Measurements from ENCODE around the gene SHROOM2.

The SHROOM2 gene

GRCh38 chrX:9794495-9794894, 8.3 kb downstream of the SHROOM2 start:
- no peak for TF ChIP-seq ZNF8 (CRISPR knock-in tag; IDR thresholded peaks at IDR 0.05)
- TF ChIP-seq ISL1 (CRISPR knock-in tag; IDR thresholded peaks at IDR 0.05), result no peak
- TF ChIP-seq CREB5 (CRISPR knock-in tag; IDR thresholded peaks at IDR 0.05; ENCODE audit: low read depth), result no peak
- TF ChIP-seq PPARA (CRISPR knock-in tag; IDR thresholded peaks at IDR 0.05; ENCODE audit: borderline replicate concordance), result no peak
- TF ChIP-seq ZFP30 (CRISPR knock-in tag; IDR thresholded peaks at IDR 0.05), result no peak
- no peak for TF ChIP-seq SNAI2 (CRISPR knock-in tag; IDR thresholded peaks at IDR 0.05)
- TF ChIP-seq PATZ1 (CRISPR knock-in tag; IDR thresholded peaks at IDR 0.05; ENCODE audit: borderline replicate concordance), result no peak
- no peak for TF ChIP-seq ESRRG (CRISPR knock-in tag; IDR thresholded peaks at IDR 0.05)
- TF ChIP-seq CSDC2 (CRISPR knock-in tag; IDR thresholded peaks at IDR 0.05), result no peak
- TF ChIP-seq ZNF70 (CRISPR knock-in tag; IDR thresholded peaks at IDR 0.05), result no peak
- TF ChIP-seq ZNF565 (CRISPR knock-in tag; conservative IDR thresholded peaks at IDR 0.05; ENCODE audit: low read depth), result no peak
- no peak for ATAC-seq

- no peak for ATAC-seq
- TF ChIP-seq OSR1 (CRISPR knock-in tag; IDR thresholded peaks at IDR 0.05) (no peak), CREB5 (CRISPR knock-in tag; IDR thresholded peaks at IDR 0.05; ENCODE audit: low read depth) (no peak), TCF4 (CRISPR knock-in tag; IDR thresholded peaks at IDR 0.05; ENCODE audit: borderline replicate concordance) (no peak), ZC3H10 (CRISPR knock-in tag; IDR thresholded peaks at IDR 0.05) (no peak), ZFP3 (CRISPR knock-in tag; IDR thresholded peaks at IDR 0.05) (no peak), RARB (CRISPR knock-in tag; IDR thresholded peaks at IDR 0.05) (no peak), PPARA (CRISPR knock-in tag; IDR thresholded peaks at IDR 0.05; ENCODE audit: borderline replicate concordance) (no peak), BACH2 (CRISPR knock-in tag; IDR thresholded peaks at IDR 0.05; ENCODE audit: borderline replicate concordance) (no peak), TSHZ2 (CRISPR knock-in tag; IDR thresholded peaks at IDR 0.05) (no peak), ESRRG (CRISPR knock-in tag; IDR thresholded peaks at IDR 0.05) (no peak), ZFP30 (CRISPR knock-in tag; IDR thresholded peaks at IDR 0.05) (no peak), CSRNP3 (CRISPR knock-in tag; IDR thresholded peaks at IDR 0.05) (no peak), CSDC2 (CRISPR knock-in tag; IDR thresholded peaks at IDR 0.05) (no peak), TOX (CRISPR knock-in tag; IDR thresholded peaks at IDR 0.05; ENCODE audit: borderline replicate concordance) (no peak), GLIS3 (CRISPR knock-in tag; IDR thresholded peaks at IDR 0.05) (no peak), ZNF8 (CRISPR knock-in tag; IDR thresholded peaks at IDR 0.05) (no peak), ZNF70 (CRISPR knock-in tag; IDR thresholded peaks at IDR 0.05) (no peak)
These were observed 11.4 kb downstream of the SHROOM2 start for GRCh38 chrX:9797384-9798360.

All from SK-N-SH treated with all-trans-retinoic acid at 6 μM for 48 hours (cell line).